HG03439 (cell line): Measurements from ENCODE around the gene THSD7A.

Source experiments
- ATAC-seq: cut with Tn5 transposase; IDR thresholded peaks from one replicate; pipeline ENCODE4 v1.9.1; 2021; ENCODE audit warnings: mild to moderate bottlenecking, moderate library complexity; ENCODE audit not compliant: unreplicated experiment

Gene THSD7A

GRCh38 chr7:11592699-11593098 lies 239.3 kb downstream of the THSD7A start:
- ATAC-seq: no peak

GRCh38 chr7:11591943-11592342 lies 240.1 kb downstream of the THSD7A start:
- ATAC-seq: no peak

GRCh38 chr7:11591055-11591633 lies 240.9 kb downstream of the THSD7A start:
- ATAC-seq: no peak

GRCh38 chr7:11589251-11589650 lies 242.7 kb downstream of the THSD7A start:
- no peak for ATAC-seq

GRCh38 chr7:11587814-11588213 lies 244.2 kb downstream of the THSD7A start:
- no peak for ATAC-seq

- ATAC-seq: no peak
These were observed 244.9 kb downstream of the THSD7A start for GRCh38 chr7:11587048-11587447.

GRCh38 chr7:11584406-11585031 lies 247.5 kb downstream of the THSD7A start:
- ATAC-seq: no peak

GRCh38 chr7:11579141-11579540 lies 252.9 kb downstream of the THSD7A start:
- ATAC-seq: no peak

- no peak for ATAC-seq
These were observed 255.7 kb downstream of the THSD7A start for GRCh38 chr7:11576310-11576709.

- no peak for ATAC-seq
These were observed 258.8 kb downstream of the THSD7A start for GRCh38 chr7:11573128-11573750.

GRCh38 chr7:11570922-11571550 lies 261.0 kb downstream of the THSD7A start:
- ATAC-seq: no peak

- ATAC-seq: no peak
These were observed 261.8 kb downstream of the THSD7A start for GRCh38 chr7:11570205-11570604.

- ATAC-seq: no peak
These were observed 264.4 kb downstream of the THSD7A start for GRCh38 chr7:11567571-11567970.

GRCh38 chr7:11557627-11558026 lies 274.4 kb downstream of the THSD7A start:
- ATAC-seq: no peak

GRCh38 chr7:11552676-11553296 lies 279.2 kb downstream of the THSD7A start:
- ATAC-seq: no peak

- ATAC-seq: no peak
These were observed 280.5 kb downstream of the THSD7A start for GRCh38 chr7:11551470-11551869.

- ATAC-seq: no peak
These were observed 283.5 kb downstream of the THSD7A start for GRCh38 chr7:11548532-11548931.

GRCh38 chr7:11541330-11541729 lies 290.7 kb downstream of the THSD7A start:
- no peak for ATAC-seq

GRCh38 chr7:11540271-11540761 lies 291.7 kb downstream of the THSD7A start:
- no peak for ATAC-seq

- no peak for ATAC-seq
These were observed 292.1 kb downstream of the THSD7A start for GRCh38 chr7:11539853-11540252.

- no peak for ATAC-seq
These were observed 293.2 kb downstream of the THSD7A start for GRCh38 chr7:11538751-11539299.
